Measurements from ENCODE around the gene C3orf18.

DNA sequence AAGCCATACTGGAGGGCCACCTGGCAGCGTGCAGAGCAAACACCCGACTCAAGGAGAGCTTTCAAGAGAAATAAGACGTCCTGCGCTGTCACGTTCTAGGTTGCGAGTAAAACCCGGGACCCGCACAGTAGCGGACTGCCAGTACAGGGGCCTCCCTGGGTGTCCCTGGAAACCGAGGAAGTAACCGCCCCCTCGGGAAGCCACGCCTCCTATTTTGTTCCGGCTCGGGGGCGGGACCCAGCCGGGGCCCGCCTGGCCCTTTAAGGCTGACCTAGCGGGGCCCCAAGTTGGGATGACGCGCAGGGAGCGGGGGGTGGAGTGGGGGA lies 49.2 kb upstream of the C3orf18 start:
- TF ChIP-seq BCOR (IDR thresholded peaks at IDR 0.05) (no peak), RFX5 (IDR thresholded peaks at IDR 0.05; ENCODE audit: low read depth, low read length) (no peak), L3MBTL2 (IDR thresholded peaks at IDR 0.05) (no peak), RNF2 (IDR thresholded peaks at IDR 0.05) (no peak), EZH2 (IDR thresholded peaks at IDR 0.05; ENCODE audit: borderline replicate concordance, low read depth, low read length) (no peak), ZNF133 (CRISPR knock-in tag; IDR thresholded peaks at IDR 0.05) (no peak), MAX (CRISPR knock-in tag; IDR thresholded peaks at IDR 0.05) (no peak), SRF (CRISPR knock-in tag; IDR thresholded peaks at IDR 0.05) (no peak), ZBTB7A (IDR thresholded peaks at IDR 0.05; ENCODE audit: borderline replicate concordance, control insufficient read depth, low read depth, low read length) (no peak)
- TF ChIP-seq, protein P1, sequence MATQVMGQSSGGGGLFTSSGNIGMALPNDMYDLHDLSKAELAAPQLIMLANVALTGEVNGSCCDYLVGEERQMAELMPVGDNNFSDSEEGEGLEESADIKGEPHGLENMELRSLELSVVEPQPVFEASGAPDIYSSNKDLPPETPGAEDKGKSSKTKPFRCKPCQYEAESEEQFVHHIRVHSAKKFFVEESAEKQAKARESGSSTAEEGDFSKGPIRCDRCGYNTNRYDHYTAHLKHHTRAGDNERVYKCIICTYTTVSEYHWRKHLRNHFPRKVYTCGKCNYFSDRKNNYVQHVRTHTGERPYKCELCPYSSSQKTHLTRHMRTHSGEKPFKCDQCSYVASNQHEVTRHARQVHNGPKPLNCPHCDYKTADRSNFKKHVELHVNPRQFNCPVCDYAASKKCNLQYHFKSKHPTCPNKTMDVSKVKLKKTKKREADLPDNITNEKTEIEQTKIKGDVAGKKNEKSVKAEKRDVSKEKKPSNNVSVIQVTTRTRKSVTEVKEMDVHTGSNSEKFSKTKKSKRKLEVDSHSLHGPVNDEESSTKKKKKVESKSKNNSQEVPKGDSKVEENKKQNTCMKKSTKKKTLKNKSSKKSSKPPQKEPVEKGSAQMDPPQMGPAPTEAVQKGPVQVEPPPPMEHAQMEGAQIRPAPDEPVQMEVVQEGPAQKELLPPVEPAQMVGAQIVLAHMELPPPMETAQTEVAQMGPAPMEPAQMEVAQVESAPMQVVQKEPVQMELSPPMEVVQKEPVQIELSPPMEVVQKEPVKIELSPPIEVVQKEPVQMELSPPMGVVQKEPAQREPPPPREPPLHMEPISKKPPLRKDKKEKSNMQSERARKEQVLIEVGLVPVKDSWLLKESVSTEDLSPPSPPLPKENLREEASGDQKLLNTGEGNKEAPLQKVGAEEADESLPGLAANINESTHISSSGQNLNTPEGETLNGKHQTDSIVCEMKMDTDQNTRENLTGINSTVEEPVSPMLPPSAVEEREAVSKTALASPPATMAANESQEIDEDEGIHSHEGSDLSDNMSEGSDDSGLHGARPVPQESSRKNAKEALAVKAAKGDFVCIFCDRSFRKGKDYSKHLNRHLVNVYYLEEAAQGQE (IDR thresholded peaks at IDR 0.05; ENCODE audit: borderline replicate concordance): no peak
- TF ChIP-seq, protein P1 (CRISPR knock-in tag; IDR thresholded peaks at IDR 0.05; ENCODE audit: low read depth): no peak
- TF ChIP-seq, protein P2, sequence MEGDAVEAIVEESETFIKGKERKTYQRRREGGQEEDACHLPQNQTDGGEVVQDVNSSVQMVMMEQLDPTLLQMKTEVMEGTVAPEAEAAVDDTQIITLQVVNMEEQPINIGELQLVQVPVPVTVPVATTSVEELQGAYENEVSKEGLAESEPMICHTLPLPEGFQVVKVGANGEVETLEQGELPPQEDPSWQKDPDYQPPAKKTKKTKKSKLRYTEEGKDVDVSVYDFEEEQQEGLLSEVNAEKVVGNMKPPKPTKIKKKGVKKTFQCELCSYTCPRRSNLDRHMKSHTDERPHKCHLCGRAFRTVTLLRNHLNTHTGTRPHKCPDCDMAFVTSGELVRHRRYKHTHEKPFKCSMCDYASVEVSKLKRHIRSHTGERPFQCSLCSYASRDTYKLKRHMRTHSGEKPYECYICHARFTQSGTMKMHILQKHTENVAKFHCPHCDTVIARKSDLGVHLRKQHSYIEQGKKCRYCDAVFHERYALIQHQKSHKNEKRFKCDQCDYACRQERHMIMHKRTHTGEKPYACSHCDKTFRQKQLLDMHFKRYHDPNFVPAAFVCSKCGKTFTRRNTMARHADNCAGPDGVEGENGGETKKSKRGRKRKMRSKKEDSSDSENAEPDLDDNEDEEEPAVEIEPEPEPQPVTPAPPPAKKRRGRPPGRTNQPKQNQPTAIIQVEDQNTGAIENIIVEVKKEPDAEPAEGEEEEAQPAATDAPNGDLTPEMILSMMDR (IDR thresholded peaks at IDR 0.05 in 2 of 3, conservative IDR thresholded peaks at IDR 0.05 in 1 of 3; ENCODE audit: insufficient read depth in 2 of 3, low read depth in 1 of 3, low read length in 3 of 3): peak in 1 of 3 experiments; percentile 4; a peak in 1 of 6 replicates
